Uterus (tissue), 2 donors: Measurements from ENCODE around the gene WDR7.

Experiments used
- POLR2A ChIP-seq, 2 donors: fragments of 450-650 bp; IDR thresholded peaks; one replicate each; pipeline ENCODE4 v1.6.1; 2016; ENCODE audit warnings: antibody characterized with exemption in 2 of 2, mild to moderate bottlenecking in 1 of 2, moderate library complexity in 1 of 2
- TF ChIP-seq, protein P1 (sequence below), 4 experiments: fragments of 200-600 bp in 2 of 4; fragments of 450-650 bp in 2 of 4; sonication (generic) in 2 of 4; IDR thresholded peaks; one replicate each; pipeline ENCODE4 v1.5.1; 2016 to 2019; ENCODE audit warnings: antibody characterized with exemption in 4 of 4, mild to moderate bottlenecking in 2 of 4, moderate library complexity in 1 of 4

DNA sequence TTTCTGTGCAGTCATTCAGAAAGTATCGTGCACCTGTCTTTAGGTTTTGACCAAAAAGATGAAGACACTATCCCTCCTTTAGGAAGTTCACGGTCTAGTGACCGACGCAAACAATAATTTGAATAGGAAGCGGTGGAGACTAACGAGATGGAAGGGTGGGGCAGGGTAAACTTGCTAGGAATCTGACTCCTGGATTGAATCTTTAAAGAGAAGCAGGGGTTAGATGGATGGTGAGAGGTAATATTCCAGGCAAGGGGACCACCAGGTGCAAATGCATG is 12.1 kb upstream of the WDR7 start:
- TF ChIP-seq, protein P1, sequence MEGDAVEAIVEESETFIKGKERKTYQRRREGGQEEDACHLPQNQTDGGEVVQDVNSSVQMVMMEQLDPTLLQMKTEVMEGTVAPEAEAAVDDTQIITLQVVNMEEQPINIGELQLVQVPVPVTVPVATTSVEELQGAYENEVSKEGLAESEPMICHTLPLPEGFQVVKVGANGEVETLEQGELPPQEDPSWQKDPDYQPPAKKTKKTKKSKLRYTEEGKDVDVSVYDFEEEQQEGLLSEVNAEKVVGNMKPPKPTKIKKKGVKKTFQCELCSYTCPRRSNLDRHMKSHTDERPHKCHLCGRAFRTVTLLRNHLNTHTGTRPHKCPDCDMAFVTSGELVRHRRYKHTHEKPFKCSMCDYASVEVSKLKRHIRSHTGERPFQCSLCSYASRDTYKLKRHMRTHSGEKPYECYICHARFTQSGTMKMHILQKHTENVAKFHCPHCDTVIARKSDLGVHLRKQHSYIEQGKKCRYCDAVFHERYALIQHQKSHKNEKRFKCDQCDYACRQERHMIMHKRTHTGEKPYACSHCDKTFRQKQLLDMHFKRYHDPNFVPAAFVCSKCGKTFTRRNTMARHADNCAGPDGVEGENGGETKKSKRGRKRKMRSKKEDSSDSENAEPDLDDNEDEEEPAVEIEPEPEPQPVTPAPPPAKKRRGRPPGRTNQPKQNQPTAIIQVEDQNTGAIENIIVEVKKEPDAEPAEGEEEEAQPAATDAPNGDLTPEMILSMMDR (IDR thresholded peaks at IDR 0.05), result no peak
- no peak for TF ChIP-seq POLR2A (IDR thresholded peaks at IDR 0.05)
